HCT116 (cell line): ENCODE data around the gene KCNIP4. TPM values are rescaled to one million over a fixed set of nuclear protein-coding genes. Genes with fewer than 3 reads are reported as not detected.

ENCODE experiments used
- ATAC-seq: fragments of 200-7000 bp; cut with Tn5 transposase; 2 replicates; pipeline ENCODE4 v1.9.1; 2020; ENCODE audit warnings: mild to moderate bottlenecking, moderate library complexity
- BruUV-seq: library from RNA; stranded (reverse); fragments of 400-500 nt; replicated peaks from 2 replicates; lab custom pipeline; 2021; lab: Mats Ljungman, UMichigan
- CTCF ChIA-PET: fragments of 300-600 bp; sonication (Branson Sonifier 250); formaldehyde crosslinking; loops from one replicate; lab custom pipeline; 2021; ENCODE audit warnings: antibody characterized with exemption; lab: Charles Lee
- POLR2A ChIA-PET: fragments of 300-600, 350-600 bp; sonication (Branson Sonifier 250); formaldehyde crosslinking; loops from one replicate; lab custom pipeline; 2021; ENCODE audit warnings: antibody characterized with exemption; lab: Charles Lee
- RAD21 ChIA-PET, 2 experiments: fragments of 300-600 bp; sonication (Branson Sonifier 250); formaldehyde crosslinking; loops; one replicate each; lab custom pipeline; 2023; ENCODE audit warnings: low total read pairs in 2 of 2; ENCODE audit not compliant: uncharacterized antibody in 2 of 2, unreplicated experiment in 2 of 2, low non-redundant PET in 1 of 2; lab: Charles Lee
- DNase-seq: peaks from one replicate; pipeline ENCODE4 v3.0.0-alpha.2; 2010; ENCODE audit warnings: low read depth, low spot score
- H2AFZ ChIP-seq: fragments of 200-600 bp; shearing (Covaris generic), sonication (generic); 2 replicates; pipeline ENCODE4 v1.6.1; 2017; ENCODE audit warnings: low read depth, mixed run types, mixed read lengths, antibody characterized with exemption, low read length; ENCODE audit not compliant: poor library complexity, severe bottlenecking
- H3K27ac ChIP-seq: 2 replicates; pipeline ENCODE4 v1.5.1; 2012; ENCODE audit warnings: low read depth, low read length
- H3K27me3 ChIP-seq: fragments of 200-600 bp; sonication (generic); 2 replicates; pipeline ENCODE4 v1.6.1; 2016; ENCODE audit warnings: mixed run types, low read length, mixed read lengths; ENCODE audit not compliant: insufficient read depth
- H3K36me3 ChIP-seq, 2 experiments: fragments of 200-500 bp in 1 of 2; fragments of 200-600 bp in 1 of 2; sonication (Bioruptor generic) in 1 of 2; sonication (generic) in 1 of 2; 2 replicates each; pipeline versions ENCODE4 v1.5.1 to v1.6.1; 2014 to 2016; ENCODE audit warnings: low read length in 2 of 2, inconsistent platforms in 1 of 2, mixed read lengths in 1 of 2, mixed run types in 1 of 2; ENCODE audit not compliant: insufficient read depth in 2 of 2, control insufficient read depth in 1 of 2
- H3K4me1 ChIP-seq, 2 experiments: fragments of 200-600 bp in 1 of 2; sonication (generic) in 1 of 2; 2 replicates each; pipeline versions ENCODE4 v1.5.1 to v1.6.1; 2012 to 2017; ENCODE audit warnings: low read length in 2 of 2, inconsistent platforms in 1 of 2, mild to moderate bottlenecking in 1 of 2, mixed read lengths in 1 of 2, mixed run types in 1 of 2, moderate library complexity in 1 of 2; ENCODE audit not compliant: insufficient read depth in 2 of 2, control insufficient read depth in 1 of 2
- H3K4me2 ChIP-seq: fragments of 200-600 bp; sonication (generic); 2 replicates; pipeline ENCODE4 v1.6.1; 2017; ENCODE audit warnings: mixed run types, low read length, mixed read lengths
- H3K4me3 ChIP-seq, 2 experiments: fragments of 200-600 bp in 1 of 2; sonication (generic) in 1 of 2; replicated peaks in 1 of 2; 2 replicates each; pipeline ENCODE4 v1.5.1; 2011 to 2016; ENCODE audit warnings: low read length in 2 of 2, control low read depth in 1 of 2, low read depth in 1 of 2, mild to moderate bottlenecking in 1 of 2, mixed read lengths in 1 of 2, mixed run types in 1 of 2
- H3K79me2 ChIP-seq: fragments of 200-600 bp; sonication (generic); 2 replicates; pipeline ENCODE4 v1.6.1; 2017; ENCODE audit warnings: mild to moderate bottlenecking, mixed run types, low read length, moderate library complexity, mixed read lengths; ENCODE audit not compliant: insufficient read depth
- H3K9ac ChIP-seq: fragments of 200-600 bp; sonication (generic); 2 replicates; pipeline ENCODE4 v1.6.1; 2016; ENCODE audit warnings: low read length, mixed read lengths
- H3K9me2 ChIP-seq: fragments of 200-600 bp; sonication (generic), shearing (Covaris generic); 2 replicates; pipeline ENCODE4 v1.6.1; 2017; ENCODE audit warnings: mixed run types, mild to moderate bottlenecking, moderate library complexity; ENCODE audit not compliant: insufficient read depth
- H3K9me3 ChIP-seq, 2 experiments: fragments of 200-500 bp in 1 of 2; fragments of 200-600 bp in 1 of 2; sonication (Bioruptor generic) in 1 of 2; sonication (generic) in 1 of 2; 2 replicates each; pipeline ENCODE4 v1.6.1; 2014 to 2017; ENCODE audit warnings: low read length in 2 of 2, mixed read lengths in 2 of 2, inconsistent platforms in 1 of 2, low read depth in 1 of 2, mild to moderate bottlenecking in 1 of 2, mixed run types in 1 of 2, moderate library complexity in 1 of 2; ENCODE audit not compliant: control insufficient read depth in 1 of 2, insufficient read depth in 1 of 2
- H4K20me1 ChIP-seq: fragments of 200-600 bp; sonication (generic), shearing (Covaris generic); 2 replicates; pipeline ENCODE4 v1.6.1; 2017; ENCODE audit warnings: mixed run types, mild to moderate bottlenecking, moderate library complexity; ENCODE audit not compliant: insufficient read depth
- EGR1 ChIP-seq: IDR thresholded peaks from 2 replicates; pipeline ENCODE4 v1.6.1; 2012; ENCODE audit warnings: low read depth
- ELF1 ChIP-seq: IDR thresholded peaks from 2 replicates; pipeline ENCODE4 v1.6.1; 2012; ENCODE audit warnings: low read depth, borderline replicate concordance
- EZH2 ChIP-seq: fragments of 200-600 bp; sonication (generic); IDR thresholded peaks from 2 replicates; pipeline ENCODE4 v1.6.1; 2017; ENCODE audit warnings: antibody characterized with exemption, mixed run types
- EZH2phosphoT487 ChIP-seq: fragments of 200-600 bp; IDR thresholded peaks from 2 replicates; pipeline ENCODE4 v1.6.1; 2018; ENCODE audit warnings: antibody characterized with exemption, borderline replicate concordance
- FOSL1 ChIP-seq: IDR thresholded peaks from 2 replicates; pipeline ENCODE4 v1.6.1; 2012; ENCODE audit warnings: low read depth
- JUND ChIP-seq: IDR thresholded peaks from 2 replicates; pipeline ENCODE4 v1.6.1; 2012
- POLR2A ChIP-seq: IDR thresholded peaks from 2 replicates; pipeline ENCODE4 v1.7.0; 2011; ENCODE audit warnings: borderline replicate concordance; ENCODE audit not compliant: insufficient read depth, insufficient read length; ENCODE audit errors: extremely low read depth
- RAD21 ChIP-seq: IDR thresholded peaks from 2 replicates; pipeline ENCODE4 v1.6.1; 2012; ENCODE audit warnings: low read depth, mild to moderate bottlenecking
- SP1 ChIP-seq: IDR thresholded peaks from 2 replicates; pipeline ENCODE4 v1.6.1; 2012; ENCODE audit warnings: low read depth
- TCF7L2 ChIP-seq: IDR thresholded peaks from 2 replicates; pipeline ENCODE4 v1.7.0; 2011; ENCODE audit warnings: borderline replicate concordance, inconsistent platforms; ENCODE audit not compliant: insufficient read depth, insufficient read length; ENCODE audit errors: extremely low read depth
- YY1 ChIP-seq: IDR thresholded peaks from 2 replicates; pipeline ENCODE4 v1.6.1; 2011; ENCODE audit warnings: low read length, low read depth, moderate library complexity, mild to moderate bottlenecking; ENCODE audit not compliant: insufficient replicate concordance; ENCODE audit errors: extremely low read depth
- ZNF274 ChIP-seq: fragments of 200-500 bp; sonication (Bioruptor generic); IDR thresholded peaks from 2 replicates; pipeline ENCODE4 v1.6.1; 2014; ENCODE audit warnings: mild to moderate bottlenecking, low read depth, low read length, inconsistent platforms
- intact Hi-C: fragments of 100-400 bp; cut with micrococcal nuclease; formaldehyde crosslinking; loops from 2 replicates; pipeline ENCODE4 v1.10.0; 2022
- total RNA-seq: library from RNA; stranded (reverse); gene quantifications from one replicate; pipeline ENCODE4 v1.2.1, GENCODE V29; 2021; ENCODE audit not compliant: unreplicated experiment
- TF ChIP-seq, protein P1 (sequence below): IDR thresholded peaks from 2 replicates; pipeline ENCODE4 v1.6.1; 2012
- TF ChIP-seq, protein P2 (sequence below): IDR thresholded peaks from 2 replicates; pipeline ENCODE4 v1.6.1; 2012
- TF ChIP-seq, protein P3 (sequence below), 3 experiments: fragments of 200-600 bp in 1 of 3; sonication (generic) in 1 of 3; IDR thresholded peaks in 2 of 3; conservative IDR thresholded peaks in 1 of 3; 2 replicates each; pipeline ENCODE4 v1.5.1; 2012 to 2017; ENCODE audit warnings: low read depth in 2 of 3, low read length in 2 of 3, antibody characterized with exemption in 1 of 3, borderline replicate concordance in 1 of 3, control low read depth in 1 of 3, mild to moderate bottlenecking in 1 of 3, mixed read lengths in 1 of 3, mixed run types in 1 of 3, moderate library complexity in 1 of 3; ENCODE audit not compliant: insufficient read depth in 1 of 3

Gene KCNIP4
- total RNA-seq, 1 experiment from 2014 or later: not detected

DNA sequence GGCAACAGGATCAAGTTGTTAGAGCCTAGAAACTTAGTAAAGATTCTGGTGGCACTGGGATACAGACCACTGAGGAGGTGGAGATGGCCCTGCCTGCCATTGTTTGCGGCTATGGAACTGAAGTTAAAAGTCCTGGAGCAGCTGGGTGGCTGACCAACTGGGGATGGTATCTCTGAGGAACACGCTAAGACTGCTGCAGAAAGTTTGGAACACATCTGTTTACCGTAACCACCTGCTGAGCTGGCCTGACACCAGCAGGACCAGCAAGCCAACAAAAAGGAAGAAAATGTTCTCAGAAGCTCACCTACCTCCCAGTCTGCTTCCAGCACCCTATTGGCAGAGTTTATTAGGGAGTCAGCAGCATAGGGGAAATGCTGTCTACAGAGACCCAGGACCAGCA lies 1265.7 kb downstream of the KCNIP4 start:
- ATAC-seq: no peak
- POLR2A ChIA-PET: no interaction called here
- TF ChIP-seq ELF1: no peak
- TF ChIP-seq TCF7L2: no peak
- no peak for TF ChIP-seq SP1
- no peak for TF ChIP-seq POLR2A
- TF ChIP-seq YY1: no peak
- no peak for TF ChIP-seq EGR1
- no peak for TF ChIP-seq RAD21
- TF ChIP-seq, all 23 proteins: peak for 0

DNA sequence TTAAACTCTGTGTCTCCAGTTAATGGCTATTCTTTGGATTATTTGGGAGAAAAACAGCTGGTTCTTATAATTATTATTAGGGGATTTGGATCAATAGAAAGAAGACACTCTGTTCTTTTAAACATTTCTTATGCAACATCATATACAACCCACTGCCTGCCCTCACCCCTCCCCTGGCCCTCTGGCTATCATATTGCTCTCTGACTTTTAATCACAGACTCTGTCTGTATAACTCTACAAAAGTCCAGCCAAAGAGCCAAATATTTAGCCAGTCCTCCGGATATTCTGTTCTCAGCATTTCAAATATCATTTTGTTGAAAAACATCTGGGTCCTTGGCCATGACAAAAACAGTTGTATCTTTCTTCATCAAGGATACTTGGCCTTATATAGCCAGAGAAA lies 1267.3 kb downstream of the KCNIP4 start:
- Histone ChIP-seq H3K4me2 (no peak overlapping the region), H2AFZ (no peak overlapping the region), H3K27ac (no peak overlapping the region), H3K9ac (no peak overlapping the region), H3K4me1 (no peaks in the 10 kb centered on the region), H3K4me3 (no peak overlapping the region), H3K79me2 (no peaks in the 10 kb centered on the region), H3K9me3 (no peaks in the 10 kb centered on the region), H4K20me1 (no peaks in the 10 kb centered on the region), H3K36me3 (no peaks in the 10 kb centered on the region), H3K27me3 (peaks cover 69% of the 10 kb centered on the region), H3K9me2 (no peaks in the 10 kb centered on the region)
- TF ChIP-seq YY1 (no peak), EGR1 (no peak), TCF7L2 (no peak), POLR2A (no peak), EZH2 (no peak), ZNF274 (no peak), SP1 (no peak), EZH2phosphoT487 (no peak), JUND (no peak), FOSL1 (no peak)
- TF ChIP-seq, protein P1, sequence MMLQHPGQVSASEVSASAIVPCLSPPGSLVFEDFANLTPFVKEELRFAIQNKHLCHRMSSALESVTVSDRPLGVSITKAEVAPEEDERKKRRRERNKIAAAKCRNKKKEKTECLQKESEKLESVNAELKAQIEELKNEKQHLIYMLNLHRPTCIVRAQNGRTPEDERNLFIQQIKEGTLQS: no peak
- TF ChIP-seq, protein P2, sequence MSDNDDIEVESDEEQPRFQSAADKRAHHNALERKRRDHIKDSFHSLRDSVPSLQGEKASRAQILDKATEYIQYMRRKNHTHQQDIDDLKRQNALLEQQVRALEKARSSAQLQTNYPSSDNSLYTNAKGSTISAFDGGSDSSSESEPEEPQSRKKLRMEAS: no peak
- TF ChIP-seq, protein P3, sequence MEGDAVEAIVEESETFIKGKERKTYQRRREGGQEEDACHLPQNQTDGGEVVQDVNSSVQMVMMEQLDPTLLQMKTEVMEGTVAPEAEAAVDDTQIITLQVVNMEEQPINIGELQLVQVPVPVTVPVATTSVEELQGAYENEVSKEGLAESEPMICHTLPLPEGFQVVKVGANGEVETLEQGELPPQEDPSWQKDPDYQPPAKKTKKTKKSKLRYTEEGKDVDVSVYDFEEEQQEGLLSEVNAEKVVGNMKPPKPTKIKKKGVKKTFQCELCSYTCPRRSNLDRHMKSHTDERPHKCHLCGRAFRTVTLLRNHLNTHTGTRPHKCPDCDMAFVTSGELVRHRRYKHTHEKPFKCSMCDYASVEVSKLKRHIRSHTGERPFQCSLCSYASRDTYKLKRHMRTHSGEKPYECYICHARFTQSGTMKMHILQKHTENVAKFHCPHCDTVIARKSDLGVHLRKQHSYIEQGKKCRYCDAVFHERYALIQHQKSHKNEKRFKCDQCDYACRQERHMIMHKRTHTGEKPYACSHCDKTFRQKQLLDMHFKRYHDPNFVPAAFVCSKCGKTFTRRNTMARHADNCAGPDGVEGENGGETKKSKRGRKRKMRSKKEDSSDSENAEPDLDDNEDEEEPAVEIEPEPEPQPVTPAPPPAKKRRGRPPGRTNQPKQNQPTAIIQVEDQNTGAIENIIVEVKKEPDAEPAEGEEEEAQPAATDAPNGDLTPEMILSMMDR (IDR thresholded peaks at IDR 0.05 in 2 of 3, conservative IDR thresholded peaks at IDR 0.05 in 1 of 3; ENCODE audit: borderline replicate concordance in 1 of 3, insufficient read depth in 1 of 3, low read depth in 2 of 3, low read length in 2 of 3): no peak
- ATAC-seq (no peak), DNase-seq (no peak)
- ChIA-PET CTCF (no interaction called here), POLR2A (no interaction called here), RAD21 (no interaction called here)
- BruUV-seq: no TSS peak
- intact Hi-C loops: loop anchor here (5.0 to 10.0 kb wide), 3 partner anchors 136 to 384 kb away; no protein-coding TSS in a partner anchor

More for the DNA sequence above, 1265.7 kb downstream of the KCNIP4 start:
- ChIA-PET CTCF (no interaction called here), RAD21 (no interaction called here)
- BruUV-seq: no TSS peak
- Histone ChIP-seq H3K79me2 (no peaks in the 10 kb centered on the region), H4K20me1 (no peaks in the 10 kb centered on the region), H3K4me2 (no peak overlapping the region), H2AFZ (no peak overlapping the region), H3K27ac (no peak overlapping the region), H3K4me1 (no peaks in the 10 kb centered on the region), H3K4me3 (no peak overlapping the region), H3K27me3 (peaks cover 54% of the 10 kb centered on the region), H3K36me3 (no peaks in the 10 kb centered on the region), H3K9ac (no peak overlapping the region), H3K9me3 (no peaks in the 10 kb centered on the region), H3K9me2 (no peaks in the 10 kb centered on the region)
- no peak for DNase-seq
- intact Hi-C loops: loop anchor here (5.0 to 10.0 kb wide), 3 partner anchors 138 to 386 kb away; no protein-coding TSS in a partner anchor
